Stimulated activated CD4-positive, alpha-beta T cell treated with anti-CD3 and anti-CD28 coated beads, Interleukin-15, amount 100 ng/mL, for 1 hour (primary cell): Measurements from ENCODE around the gene TTYH3.
"Not testable (repeated sequence)": the region's sequence is repeated elsewhere in the genome, so short reads cannot be mapped to it uniquely, and the experiment has no call there.

Experiments
- DNase-seq, 2 donors: peaks; one replicate each; pipeline ENCODE4 v3.0.0-alpha.2; 2020; ENCODE audit warnings: low read depth in 1 of 2, low spot score in 1 of 2

Gene TTYH3

DNA sequence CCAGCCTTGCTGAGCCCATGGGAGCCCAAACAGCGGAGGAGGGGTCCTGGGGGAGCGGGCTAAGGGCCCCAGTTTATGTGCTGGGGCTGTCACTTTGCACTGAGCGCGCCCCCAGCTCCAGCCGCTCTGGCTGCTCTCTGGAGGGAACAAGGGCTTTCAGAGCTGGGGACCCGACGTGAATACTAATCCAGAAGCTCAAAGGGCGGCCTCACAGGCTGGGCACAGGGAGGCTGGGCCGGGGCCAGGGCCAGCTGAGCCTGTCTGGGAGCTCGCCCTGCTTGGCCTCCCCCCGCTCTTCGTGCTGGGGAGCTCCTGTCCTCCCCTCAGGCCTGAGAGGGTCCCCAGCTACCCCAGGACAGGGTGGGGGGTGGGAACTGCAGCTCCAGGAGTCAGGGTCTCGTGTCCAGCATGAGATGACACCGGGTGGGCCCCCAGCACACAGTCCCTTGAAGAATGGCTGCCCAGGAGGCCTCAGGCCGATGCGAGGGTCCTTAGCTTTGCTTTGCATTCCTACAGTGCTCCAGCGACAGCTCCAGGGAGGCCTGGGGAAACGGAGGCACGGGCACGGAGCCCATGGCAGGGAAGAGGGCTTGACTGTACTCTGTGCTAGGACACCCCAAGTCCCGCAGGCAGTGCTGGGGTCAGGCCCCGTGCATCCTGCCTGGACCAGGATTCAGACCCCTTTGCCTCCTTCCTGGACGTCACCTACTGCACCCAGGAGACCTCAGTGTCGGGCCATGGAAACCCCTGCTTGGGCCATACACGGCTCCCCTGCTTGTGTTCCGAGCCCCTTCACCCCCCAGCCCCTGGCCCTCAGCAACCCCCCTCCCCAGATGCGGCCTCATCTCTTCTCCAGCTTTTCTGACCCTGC is 50.4 kb downstream of the TTYH3 start:
- no peak for DNase-seq

DNA sequence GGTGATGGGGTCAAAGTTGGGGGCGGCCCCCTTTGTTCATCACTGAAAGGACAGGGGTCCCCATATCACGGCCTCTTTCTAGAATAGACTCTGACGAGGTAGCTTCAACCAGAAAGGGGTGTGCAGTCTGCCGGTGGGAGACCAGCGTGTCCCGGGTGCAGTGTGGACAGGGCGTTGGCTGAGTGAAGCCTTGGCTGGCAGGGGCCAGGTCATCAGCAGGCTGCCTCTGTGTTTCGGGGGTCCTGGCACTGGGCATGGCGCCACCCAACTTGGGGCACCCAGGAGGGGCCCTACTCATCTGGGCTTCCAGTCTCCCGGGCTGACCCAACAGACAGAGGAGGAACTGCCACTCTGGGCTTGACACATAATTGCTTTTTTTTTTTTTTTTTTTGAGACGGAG is 52.7 kb downstream of the TTYH3 start:
- no peak for DNase-seq

DNA sequence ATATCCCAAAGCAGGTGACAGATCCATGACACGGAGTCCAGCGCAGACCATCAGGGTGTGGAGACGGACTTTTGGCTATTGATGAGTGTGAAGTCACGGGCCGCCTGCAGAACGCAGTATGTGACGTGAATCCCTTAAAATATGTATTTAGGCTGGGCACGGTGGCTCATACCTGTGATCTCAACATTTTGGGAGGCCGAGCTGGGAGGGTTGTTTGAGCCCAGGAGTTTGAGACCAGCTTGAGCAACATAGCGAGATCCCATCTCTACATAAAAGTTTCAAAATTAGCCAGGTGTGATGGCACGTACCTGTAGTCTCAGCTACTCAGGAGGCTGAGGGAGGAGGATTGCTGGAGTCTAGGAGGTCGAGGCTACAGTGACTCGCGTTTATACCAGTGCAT is 54.3 kb downstream of the TTYH3 start:
- no peak for DNase-seq

DNA sequence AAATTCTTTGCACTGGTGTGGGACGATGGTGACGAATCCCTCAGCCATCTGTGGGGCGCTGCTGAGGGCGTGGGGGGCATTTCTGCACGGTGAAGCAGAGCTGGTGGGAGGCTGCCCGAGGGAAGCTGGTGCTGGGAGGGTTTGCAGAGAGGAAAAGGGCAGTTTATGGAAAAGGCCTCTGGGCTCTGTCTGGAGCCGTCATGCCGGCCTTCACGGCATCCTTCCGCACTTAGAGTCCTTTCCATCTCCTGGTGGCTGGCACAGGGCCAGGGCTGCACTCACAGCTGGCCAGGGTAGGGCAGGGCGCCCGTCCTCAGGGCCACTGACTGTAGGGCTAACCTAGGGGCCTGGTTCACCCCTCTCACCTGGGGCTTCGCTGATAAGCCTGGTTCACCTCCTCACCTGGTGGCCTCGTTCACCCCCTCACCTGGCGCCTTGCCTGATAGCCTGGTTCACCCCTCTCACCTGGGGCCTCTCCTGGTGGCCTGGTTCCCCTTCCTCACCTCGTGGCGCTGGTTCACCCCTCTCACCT is 55.6 kb downstream of the TTYH3 start:
- DNase-seq: no peak

DNA sequence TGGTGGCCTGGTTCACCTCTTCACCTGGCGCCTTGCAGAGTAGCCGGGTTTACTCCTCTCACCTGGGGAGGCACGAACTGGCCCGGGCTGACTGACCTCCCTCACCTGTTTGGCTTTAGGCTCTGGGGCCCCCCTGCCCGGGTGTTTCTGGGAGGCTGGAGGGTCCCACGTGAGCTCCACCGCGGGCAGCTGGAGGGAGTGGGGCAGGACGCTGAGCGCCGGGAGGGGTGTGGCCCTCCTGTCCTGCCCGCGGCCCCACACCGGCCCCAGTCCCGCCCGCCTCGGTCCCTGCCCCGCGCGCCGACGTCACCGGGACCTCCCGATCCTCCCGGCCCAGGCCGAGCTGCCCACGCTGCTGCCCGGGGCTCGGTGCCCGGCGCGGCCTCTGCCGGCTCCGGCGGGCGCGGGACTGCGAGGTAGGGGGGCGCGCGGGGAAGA is 56.1 kb downstream of the TTYH3 start, which contains the start of gene AMZ1:
Gene AMZ1 (plus strand): TSS at position 322 of the 438 bp plus-strand sequence. CDS start 12,250 bp downstream, outside the sequence.
- no peak for DNase-seq

DNA sequence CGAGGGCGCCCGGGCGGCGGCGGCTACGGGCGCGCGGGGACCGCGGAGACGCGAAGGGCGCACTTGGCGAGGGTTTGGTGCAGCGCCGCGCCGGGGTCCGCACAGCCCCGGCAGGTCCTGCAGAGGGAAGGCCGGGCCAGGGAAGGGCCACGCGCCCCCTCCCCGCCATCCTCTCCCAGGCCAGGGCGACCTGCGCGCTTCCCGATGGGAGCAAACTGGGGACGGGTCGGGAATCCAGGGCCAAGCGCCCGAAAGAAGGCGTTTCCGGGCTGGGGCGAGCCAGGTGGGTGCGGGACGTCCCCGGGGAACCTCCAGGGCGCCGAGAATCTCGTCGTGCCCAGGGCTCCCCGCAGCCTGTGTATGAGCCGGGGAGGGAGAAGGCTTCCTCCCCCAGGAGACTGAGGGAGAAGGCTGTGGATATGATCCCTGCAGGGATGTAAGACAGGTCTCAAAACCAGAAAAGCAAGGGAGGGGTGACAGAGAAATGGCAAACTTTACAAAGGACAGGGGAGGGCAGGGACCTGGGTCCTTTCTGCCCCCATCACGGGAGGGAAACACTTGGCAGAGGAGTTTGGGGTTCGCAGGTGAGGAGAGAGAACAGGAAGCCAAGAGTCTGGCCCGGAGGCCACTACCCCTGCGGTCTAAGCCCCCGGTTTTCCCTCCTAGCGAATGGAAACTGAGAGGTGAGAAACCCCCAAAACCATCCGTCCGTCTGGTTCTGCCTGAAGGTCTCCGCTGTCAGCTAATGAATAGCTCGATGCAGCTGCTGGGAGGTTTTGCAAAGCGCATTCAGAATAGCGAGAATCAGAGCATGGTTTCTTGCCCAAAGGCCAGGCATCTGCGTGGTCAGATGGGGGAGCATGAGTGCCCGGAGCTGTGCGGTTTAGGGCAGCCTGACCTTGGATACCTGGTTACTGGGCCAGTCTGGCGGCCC is 56.9 kb downstream of the TTYH3 start:
- no peak for DNase-seq

DNA sequence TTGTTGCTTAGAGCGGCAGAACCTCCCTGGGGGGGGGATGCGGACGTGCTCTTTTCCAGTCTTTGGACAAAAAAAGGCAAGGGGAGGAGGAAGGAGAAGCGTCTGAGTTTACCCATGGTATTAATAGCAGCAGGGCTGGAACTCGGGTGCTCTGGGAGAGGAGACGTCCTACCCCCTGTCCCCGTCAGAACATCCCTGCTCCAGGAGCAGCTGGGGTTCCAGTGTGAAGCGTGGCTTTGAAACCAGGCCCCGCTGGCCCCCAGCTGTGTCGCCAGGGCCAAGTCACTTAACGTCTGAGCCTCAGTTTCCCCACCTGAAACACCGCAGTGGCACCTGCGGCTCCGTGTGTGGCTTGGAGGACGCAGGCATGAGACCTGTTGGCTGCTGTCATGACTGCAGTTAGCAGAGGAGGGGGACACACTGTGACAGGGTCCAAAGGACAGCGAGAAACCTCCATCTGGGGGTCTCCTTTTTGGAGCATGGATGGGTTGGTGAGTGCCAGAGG is 57.6 kb downstream of the TTYH3 start:
- DNase-seq: no peak

DNA sequence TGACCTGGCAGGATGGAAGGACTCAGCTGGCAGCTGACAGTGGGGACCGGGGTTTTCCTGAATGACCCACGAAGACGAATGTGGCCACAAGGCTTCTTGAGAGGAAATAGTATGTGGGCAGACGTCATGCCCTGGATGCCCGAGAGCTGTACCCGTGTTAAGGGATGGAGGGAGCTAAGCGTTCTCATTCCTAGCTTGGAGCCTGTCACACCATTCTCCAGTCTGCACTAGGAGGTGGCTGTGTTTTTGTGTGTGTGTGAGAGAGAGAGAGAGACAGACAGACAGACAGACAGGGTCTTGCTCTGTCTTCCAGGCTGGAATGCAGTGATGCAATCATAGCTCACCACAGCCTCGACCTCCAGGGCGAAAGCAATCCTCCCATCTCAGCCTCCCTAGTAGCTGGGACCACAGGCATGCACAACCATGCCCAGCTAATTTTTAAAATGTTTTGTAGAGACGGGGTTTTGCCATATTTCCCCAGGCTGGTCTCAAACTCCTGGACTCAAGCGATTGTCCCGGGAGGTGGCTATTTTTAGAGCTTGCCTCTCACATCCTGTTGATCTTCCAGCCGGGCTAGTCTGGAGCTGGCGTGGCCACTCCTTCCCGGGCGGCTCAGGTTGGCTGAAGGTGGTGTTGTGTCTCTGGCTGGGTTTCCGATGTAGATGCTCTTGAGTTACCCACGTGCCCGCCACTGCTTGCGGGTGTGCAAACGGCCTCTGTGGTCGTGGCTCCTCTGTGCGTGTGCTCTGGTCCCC is 58.3 kb downstream of the TTYH3 start:
- no peak for DNase-seq

DNA sequence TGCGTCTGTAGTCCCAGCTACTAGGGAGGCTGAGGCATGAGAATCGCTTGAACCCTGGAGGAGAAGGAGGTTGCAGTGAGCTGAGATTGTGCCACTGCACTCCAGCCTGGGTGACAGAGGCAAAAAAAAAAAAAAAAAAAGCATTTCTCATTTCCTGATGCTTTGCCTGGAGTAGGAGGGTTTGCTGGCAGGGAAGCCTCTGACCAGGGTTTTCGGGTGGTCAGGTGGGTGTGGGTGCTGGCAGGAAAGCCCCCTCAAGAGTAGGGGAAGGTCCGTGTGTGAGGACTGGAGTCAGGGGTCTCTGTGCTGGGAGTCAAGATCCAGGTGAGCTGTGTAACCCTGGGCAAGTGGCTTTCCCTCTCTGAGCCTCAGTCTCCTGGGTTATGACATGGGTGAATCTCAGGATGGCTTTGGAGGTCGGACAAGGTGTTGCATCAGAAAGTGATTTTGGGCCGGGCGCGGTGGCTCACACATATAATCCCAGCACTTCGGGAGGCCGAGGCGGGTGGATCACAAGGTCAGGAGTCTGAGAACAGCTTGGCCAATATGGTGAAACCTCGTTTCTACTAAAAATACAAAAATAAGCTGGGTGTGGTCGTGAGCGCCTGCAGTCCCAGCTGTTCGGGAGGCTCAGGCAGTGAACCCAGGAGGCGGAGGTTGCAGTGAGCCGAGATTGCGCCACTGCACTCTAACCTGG is 59.4 kb downstream of the TTYH3 start:
- DNase-seq: no peak

DNA sequence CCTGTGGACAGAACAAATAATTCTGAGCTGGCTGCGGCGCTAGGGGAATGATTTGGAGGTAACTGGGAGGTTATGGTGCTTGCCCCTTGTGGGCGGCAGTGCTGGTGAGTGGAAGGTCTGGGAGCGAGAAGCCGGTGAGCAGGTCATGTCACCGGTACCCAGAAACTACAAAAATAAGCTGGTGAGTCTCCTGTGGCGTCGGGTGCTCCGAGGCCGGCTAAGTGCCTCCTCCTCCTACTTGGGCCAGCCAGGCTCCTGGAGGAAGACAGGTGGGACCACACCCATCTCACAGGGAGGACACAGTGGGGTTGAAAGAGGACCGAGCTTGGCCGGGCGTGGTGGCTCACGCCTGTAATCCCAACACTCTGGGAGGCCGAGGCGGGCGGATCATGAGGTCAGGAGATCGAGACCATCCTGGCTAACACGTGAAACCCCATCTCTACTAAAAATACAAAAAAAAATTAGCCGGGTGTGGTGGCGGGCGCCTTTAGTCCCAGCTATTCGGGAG is 60.2 kb downstream of the TTYH3 start:
- DNase-seq: not testable (repeated sequence)

DNA sequence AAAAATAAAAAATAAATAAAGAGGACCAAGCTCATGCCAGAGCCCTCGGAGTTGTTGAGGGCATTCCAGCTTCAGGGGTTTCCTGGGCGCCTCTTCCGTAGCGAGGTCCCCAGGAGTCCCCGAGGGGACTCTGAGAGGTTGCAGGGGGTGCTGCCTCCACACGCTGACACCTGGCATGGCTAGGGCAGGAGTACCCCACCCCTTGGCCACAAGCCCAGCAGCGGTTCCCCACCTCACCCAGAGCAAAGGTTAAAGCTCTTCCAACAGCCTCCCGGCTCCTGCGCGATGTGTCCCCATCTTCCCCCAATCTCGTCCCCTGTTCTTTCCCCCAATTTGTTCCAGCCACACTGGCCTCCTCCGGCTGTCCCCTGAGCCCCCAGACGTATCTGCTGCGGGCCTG is 60.8 kb downstream of the TTYH3 start:
- DNase-seq: no peak

DNA sequence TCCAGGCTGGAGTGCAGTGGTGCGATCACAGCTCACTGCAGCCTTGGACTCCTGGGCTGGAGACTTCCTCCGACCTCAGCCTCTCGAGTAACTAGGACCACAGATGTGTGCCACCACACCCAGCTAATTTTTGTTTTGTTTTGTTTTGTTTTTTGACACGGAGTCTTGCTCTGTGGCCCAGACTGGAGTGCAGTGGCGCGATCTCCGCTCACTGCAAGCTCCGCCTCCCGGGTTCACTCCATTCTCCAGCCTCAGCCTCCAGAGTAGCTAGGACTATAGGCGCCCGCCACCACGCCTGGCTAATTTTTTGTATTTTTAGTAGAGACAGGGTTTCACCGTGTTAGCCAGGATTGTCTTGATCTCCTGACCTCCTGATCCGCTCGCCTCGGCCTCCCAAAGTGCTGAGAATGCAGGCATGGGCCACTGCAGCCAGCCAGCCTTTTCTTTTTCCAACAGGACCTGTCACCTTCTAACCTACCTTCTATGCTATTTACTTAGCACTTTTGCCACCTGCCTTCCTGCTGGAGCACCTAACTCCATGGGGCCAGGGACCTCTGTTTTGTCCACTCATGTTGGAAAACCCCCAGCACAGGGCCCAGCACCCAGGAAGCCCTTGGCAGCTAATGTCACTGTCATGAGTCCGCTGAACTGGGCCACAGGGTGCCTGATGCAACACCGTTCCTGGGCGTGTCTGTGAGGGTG is 61.8 kb downstream of the TTYH3 start:
- not testable (repeated sequence) for DNase-seq

DNA sequence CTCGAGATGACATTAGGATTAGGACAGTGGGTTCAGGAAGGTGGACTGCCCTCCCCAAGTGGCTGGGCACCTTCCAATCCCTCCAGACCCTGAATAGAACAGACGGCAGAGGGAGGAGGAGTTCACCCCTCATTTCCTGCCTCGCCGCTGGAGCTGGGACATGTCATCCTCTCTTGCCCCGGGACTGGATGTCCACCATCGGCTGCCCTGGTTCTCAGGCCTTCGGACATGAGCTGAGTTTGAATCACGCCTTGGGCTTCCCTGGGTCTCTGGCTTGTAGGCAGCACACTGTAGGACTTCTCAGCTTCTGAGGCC is 62.3 kb downstream of the TTYH3 start:
- DNase-seq: not testable (repeated sequence)

DNA sequence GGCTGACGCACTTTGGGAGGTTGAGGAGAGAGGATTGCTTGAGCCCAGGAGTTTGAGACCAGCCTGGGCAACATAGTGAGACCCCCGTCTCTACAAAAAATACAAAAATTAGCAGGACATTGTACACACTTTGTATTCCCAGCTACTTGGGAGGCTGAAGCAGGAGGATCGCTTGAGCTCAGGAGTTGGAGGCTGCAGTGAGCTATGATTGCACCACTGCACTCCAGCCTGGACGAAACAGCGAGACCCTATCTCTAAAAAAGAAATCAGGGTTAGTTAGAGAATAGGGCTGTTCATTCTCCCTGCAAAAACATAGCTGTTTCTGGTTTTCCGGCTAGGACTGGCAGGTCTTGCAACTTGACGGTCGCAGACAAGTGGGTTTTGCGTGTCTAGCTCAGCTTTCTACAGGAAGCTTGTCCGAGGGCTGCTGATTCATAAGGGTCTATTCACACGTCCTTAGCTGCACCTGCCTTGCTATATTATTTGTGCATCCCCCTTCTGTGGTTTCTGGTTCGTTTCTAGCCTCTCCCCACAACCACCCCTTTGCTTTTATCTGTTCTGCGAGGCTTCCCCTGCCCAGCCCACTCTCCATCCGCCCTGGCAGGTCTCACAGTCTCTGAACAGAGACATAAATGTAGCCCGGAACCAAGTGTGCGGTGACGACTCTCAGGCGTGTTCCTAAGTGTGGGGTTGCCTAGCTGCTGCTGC is 66.9 kb downstream of the TTYH3 start:
- no peak for DNase-seq

DNA sequence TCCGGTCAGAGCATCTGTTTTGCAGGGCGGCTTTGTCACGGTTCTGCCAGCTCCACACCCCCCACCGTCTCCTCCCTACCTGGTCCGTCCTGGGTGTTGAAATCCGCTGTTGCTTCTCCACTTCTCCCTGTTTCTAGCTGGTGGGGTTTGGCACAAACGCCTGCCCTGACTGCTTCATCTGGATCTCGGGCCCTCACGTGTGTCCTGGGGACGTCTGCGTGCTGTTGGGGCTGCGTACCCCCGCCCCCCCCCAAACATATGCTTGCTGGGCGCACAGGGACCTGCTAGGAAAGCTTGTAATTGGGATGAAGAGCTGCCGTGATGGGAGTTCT is 67.5 kb downstream of the TTYH3 start:
- no peak for DNase-seq

DNA sequence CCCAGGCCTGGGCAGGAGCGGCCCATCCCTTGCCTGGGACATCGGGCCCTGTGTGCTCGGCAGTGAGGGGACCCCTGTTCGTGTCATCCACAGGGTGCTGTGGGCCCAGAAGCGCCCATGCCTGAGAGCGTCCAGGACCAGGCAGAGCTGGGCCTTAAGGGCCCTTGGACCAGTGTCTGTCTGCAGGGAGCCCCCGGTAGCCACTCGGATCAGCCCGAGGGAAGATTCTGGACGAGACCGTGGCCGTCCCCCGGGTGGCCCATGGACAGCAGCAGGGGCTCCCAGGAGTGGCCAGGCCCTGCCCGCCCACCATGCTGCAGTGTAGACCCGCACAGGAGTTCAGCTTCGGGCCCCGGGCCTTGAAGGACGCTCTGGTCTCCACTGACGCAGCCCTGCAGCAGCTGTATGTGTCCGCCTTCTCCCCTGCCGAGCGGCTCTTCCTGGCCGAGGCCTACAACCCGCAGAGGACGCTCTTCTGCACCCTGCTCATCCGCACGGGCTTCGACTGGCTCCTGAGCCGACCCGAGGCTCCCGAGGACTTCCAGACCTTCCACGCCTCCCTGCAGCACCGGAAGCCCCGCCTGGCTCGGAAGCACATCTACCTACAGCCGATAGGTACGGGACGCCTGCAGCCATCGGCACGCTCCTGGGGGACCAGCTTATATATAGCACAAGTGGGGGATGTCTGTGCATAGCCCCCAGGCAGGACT is 68.5 kb downstream of the TTYH3 start:
- no peak for DNase-seq

DNA sequence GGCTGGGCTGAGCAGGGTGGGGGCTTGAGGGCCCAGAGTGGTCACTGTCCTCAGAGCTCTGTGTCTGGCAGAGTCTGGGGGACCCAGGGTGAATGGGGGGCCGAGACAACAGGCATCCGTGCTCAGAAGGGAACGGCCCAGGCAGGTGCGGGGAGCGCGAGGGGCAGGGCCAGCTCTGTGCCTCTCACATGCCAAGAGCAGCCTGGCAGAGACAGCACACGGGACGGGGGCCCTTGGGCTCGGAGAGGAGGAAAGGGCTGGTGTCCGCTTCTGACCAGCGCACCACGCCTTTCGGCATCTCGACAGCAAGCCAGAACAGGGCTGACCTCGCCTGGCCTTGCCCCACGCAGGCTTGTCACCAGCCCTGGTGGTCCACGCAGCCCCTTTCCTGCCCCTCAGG is 69.6 kb downstream of the TTYH3 start:
- no peak for DNase-seq

DNA sequence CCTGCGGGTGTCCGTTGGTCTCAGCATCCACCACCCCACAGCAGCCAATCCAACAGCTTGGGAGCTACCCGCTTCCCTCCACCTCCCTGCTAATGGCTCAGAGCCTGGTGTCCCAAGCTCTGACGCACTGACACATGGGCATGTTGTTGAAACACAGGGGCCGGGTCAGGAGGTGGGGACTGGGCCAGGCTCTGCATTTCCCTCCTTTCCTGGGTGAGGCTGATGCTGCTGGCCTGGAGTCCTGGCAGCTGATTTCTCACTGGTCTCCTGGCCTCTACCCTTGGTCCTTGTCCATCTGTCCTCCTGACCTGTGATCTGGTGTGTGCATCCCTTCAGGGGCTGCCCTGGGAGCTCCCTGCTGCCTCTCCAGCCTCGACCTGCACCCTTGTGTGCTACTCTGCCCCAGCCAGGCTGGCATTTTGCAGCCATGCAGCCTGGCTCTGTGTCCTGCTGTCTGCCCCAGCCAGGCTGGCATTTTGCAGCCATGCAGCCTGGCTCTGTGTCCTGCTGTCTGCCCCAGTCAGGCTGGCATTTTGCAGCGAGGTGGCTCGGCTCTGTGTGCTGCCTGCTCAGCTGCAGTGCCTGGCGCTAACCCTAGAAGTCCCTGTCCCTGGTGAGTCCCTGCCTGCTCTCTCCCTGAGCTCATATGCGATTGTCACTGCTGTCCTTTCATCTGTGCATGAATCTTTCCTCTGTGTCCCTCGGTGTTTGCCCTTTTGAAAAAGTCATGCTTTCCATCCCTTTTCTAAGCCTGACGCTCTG is 70.2 kb downstream of the TTYH3 start:
- DNase-seq: no peak
